Osteoblast (primary cell): ENCODE data around the gene ANXA4. TPM values are rescaled to one million over a fixed set of nuclear protein-coding genes. Genes with fewer than 3 reads are reported as not detected.

Source experiments
- DNase-seq: peaks from one replicate; pipeline ENCODE4 v3.0.0; 2011; ENCODE audit warnings: low spot score, mixed read lengths; ENCODE audit not compliant: insufficient read length; ENCODE audit errors: missing footprints
- H2AFZ ChIP-seq: 2 replicates; pipeline ENCODE4 v1.6.0; 2011; ENCODE audit warnings: mild to moderate bottlenecking, low read length
- H3K27ac ChIP-seq: 2 replicates; pipeline ENCODE4 v1.5.1; 2011; ENCODE audit warnings: mild to moderate bottlenecking, low read depth, low read length, moderate library complexity
- H3K27me3 ChIP-seq: 2 replicates; pipeline ENCODE4 v1.6.0; 2012; ENCODE audit warnings: mild to moderate bottlenecking, control low read depth, inconsistent platforms, low read length, moderate library complexity; ENCODE audit not compliant: insufficient read depth
- H3K36me3 ChIP-seq: 2 replicates; pipeline ENCODE4 v1.5.1; 2011; ENCODE audit warnings: mild to moderate bottlenecking, low read length, control low read depth, moderate library complexity; ENCODE audit not compliant: insufficient read depth
- H3K4me1 ChIP-seq: 2 replicates; pipeline ENCODE4 v1.5.1; 2011; ENCODE audit warnings: mild to moderate bottlenecking, low read length, control low read depth, moderate library complexity; ENCODE audit not compliant: insufficient read depth
- H3K4me2 ChIP-seq: 2 replicates; pipeline ENCODE4 v1.6.0; 2011; ENCODE audit warnings: mild to moderate bottlenecking, low read length; ENCODE audit not compliant: insufficient read depth
- H3K4me3 ChIP-seq: fragments of 200-600 bp; sonication (generic); 3 replicates; pipeline ENCODE4 v1.5.1; 2012; ENCODE audit warnings: mild to moderate bottlenecking, low read length, inconsistent platforms; ENCODE audit not compliant: insufficient read depth
- H3K79me2 ChIP-seq: 2 replicates; pipeline ENCODE4 v1.6.0; 2012; ENCODE audit warnings: mild to moderate bottlenecking, low read length, control low read depth, inconsistent platforms; ENCODE audit not compliant: insufficient read depth
- H3K9me3 ChIP-seq: 2 replicates; pipeline ENCODE4 v1.5.1; 2011; ENCODE audit warnings: low read depth, low read length, control low read depth
- H4K20me1 ChIP-seq: 2 replicates; pipeline ENCODE4 v1.6.0; 2012; ENCODE audit warnings: mild to moderate bottlenecking, low read length, control low read depth; ENCODE audit not compliant: insufficient read depth
- total RNA-seq: library from RNA; depleted of rRNA; stranded (reverse); fragments of >200 nt; gene quantifications from 2 replicates; pipeline ENCODE4 v1.2.3, GENCODE V29; 2012
- TF ChIP-seq, protein P1 (sequence below): IDR thresholded peaks from 2 replicates; pipeline ENCODE4 v1.5.1; 2011; ENCODE audit warnings: mild to moderate bottlenecking, low read depth, low read length, moderate library complexity; ENCODE audit errors: extremely low read depth

Gene ANXA4
- total RNA-seq, 1 donor: 38.4 TPM

DNA sequence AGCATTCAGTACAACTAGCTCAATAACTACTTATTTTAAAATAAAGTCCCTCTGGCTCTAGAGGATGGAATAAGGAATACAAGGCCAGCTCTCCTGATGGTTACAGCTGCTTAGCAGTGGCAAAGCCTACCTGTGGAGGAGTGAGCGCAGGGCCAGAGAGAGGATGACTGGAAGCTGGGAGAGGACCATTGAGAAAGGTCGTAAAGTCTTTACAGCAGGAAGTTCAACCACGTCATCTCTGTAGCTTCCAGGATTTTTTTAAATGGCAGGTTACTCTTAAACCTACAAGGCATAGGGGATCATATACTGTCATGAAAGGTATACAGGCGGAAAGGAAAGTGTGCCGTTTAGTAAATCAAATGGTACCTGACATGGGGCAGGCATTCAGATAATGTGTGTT, 26.3 kb downstream of the ANXA4 start:
- Histone ChIP-seq H3K79me2 (peaks cover 44% of the 10 kb centered on the region), H4K20me1 (no peaks in the 10 kb centered on the region), H3K9me3 (no peaks in the 10 kb centered on the region), H3K4me1 (peaks cover 34% of the 10 kb centered on the region), H2AFZ (no peak overlapping the region), H3K36me3 (no peaks in the 10 kb centered on the region), H3K27me3 (no peaks in the 10 kb centered on the region), H3K4me2 (no peak overlapping the region), H3K4me3 (no peak overlapping the region), H3K27ac (no peak overlapping the region)
- TF ChIP-seq, protein P1, sequence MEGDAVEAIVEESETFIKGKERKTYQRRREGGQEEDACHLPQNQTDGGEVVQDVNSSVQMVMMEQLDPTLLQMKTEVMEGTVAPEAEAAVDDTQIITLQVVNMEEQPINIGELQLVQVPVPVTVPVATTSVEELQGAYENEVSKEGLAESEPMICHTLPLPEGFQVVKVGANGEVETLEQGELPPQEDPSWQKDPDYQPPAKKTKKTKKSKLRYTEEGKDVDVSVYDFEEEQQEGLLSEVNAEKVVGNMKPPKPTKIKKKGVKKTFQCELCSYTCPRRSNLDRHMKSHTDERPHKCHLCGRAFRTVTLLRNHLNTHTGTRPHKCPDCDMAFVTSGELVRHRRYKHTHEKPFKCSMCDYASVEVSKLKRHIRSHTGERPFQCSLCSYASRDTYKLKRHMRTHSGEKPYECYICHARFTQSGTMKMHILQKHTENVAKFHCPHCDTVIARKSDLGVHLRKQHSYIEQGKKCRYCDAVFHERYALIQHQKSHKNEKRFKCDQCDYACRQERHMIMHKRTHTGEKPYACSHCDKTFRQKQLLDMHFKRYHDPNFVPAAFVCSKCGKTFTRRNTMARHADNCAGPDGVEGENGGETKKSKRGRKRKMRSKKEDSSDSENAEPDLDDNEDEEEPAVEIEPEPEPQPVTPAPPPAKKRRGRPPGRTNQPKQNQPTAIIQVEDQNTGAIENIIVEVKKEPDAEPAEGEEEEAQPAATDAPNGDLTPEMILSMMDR: no peak
- no peak for DNase-seq

DNA sequence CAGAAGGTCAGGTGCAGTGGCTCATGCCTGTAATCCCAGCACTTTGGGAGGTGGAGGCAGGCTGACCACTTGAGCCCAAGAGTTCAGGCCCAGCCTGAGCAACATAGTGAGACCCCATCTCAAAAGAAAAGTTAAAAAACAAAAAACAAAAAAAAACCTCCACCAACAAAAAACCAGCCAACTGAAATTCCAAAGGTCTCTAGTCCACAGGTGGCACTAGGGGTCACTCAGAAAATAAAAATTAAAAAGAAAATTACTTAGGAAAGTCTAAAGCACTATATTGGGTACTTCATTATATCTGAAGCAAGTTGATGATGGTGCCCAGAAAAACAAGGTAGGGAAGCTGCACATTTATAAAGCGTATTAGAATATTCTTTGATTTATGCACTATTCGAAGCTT, 26.9 kb downstream of the ANXA4 start:
- Histone ChIP-seq H3K27ac (no peak overlapping the region), H3K79me2 (peaks cover 45% of the 10 kb centered on the region), H3K36me3 (no peaks in the 10 kb centered on the region), H4K20me1 (no peaks in the 10 kb centered on the region), H3K27me3 (no peaks in the 10 kb centered on the region), H2AFZ (no peak overlapping the region), H3K4me1 (peaks cover 36% of the 10 kb centered on the region), H3K4me3 (no peak overlapping the region), H3K4me2 (no peak overlapping the region), H3K9me3 (no peaks in the 10 kb centered on the region)
- TF ChIP-seq, protein P1: no peak
- no peak for DNase-seq

DNA sequence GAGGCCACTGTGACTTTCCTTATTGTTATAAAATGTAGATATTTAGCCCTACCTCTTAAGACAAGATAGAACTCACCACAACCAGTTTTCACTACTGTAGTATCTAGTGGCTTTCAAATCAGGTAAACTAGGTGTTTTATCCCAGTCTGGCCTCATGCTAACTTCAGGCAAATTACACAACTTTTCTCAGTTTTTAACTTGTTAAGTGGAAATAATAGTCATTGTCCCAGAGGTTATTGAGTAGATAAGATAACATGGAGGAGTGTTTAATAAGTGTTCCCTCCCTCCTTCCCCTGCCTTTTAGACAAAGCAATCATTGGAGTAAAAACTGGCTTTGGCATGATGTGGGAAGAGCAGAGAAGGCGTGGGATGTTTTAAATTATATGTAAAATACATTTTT, 27.3 kb downstream of the ANXA4 start:
- no peak overlapping the region for H3K4me3 ChIP-seq
- H3K4me2 ChIP-seq: no peak overlapping the region
- peak overlapping the region; percentile 32 for H3K27ac ChIP-seq
- TF ChIP-seq, protein P1: no peak
- no peaks in the 10 kb centered on the region for H4K20me1 ChIP-seq
- H3K27me3 ChIP-seq: no peaks in the 10 kb centered on the region
- no peaks in the 10 kb centered on the region for H3K9me3 ChIP-seq
- peaks cover 31% of the 10 kb centered on the region for H3K4me1 ChIP-seq
- peaks cover 48% of the 10 kb centered on the region for H3K79me2 ChIP-seq
- DNase-seq: no peak
- no peaks in the 10 kb centered on the region for H3K36me3 ChIP-seq
- no peak overlapping the region for H2AFZ ChIP-seq

DNA sequence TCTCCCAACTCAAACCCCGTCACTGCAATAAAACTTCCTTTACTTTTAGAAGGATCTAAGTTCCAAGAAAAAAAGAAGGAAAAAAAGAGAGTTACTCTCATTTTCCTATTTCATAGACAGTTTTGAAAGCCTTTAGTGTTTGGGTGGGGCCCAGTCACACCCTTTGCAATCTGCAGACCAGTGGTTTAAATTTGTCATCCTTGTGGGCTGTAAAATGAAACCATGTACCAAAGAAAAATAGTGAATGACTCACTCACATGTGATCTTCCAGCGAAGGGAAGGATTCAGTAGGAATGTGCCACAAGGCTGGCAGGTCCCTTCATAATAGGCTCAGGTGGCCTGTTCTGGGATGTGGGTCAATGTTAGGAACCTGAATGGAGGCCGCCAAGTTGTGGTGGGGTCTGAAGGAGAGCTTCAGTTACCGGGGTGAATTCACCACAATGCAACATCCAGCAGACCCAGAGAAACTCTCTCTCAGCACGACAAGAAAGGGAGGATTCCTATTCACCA, 28.3 kb downstream of the ANXA4 start:
- no peaks in the 10 kb centered on the region for H3K27me3 ChIP-seq
- H3K36me3 ChIP-seq: no peaks in the 10 kb centered on the region
- peaks cover 32% of the 10 kb centered on the region for H3K4me1 ChIP-seq
- peaks cover 47% of the 10 kb centered on the region for H3K79me2 ChIP-seq
- H3K4me3 ChIP-seq: no peak overlapping the region
- peak; percentile 74 for DNase-seq
- H3K27ac ChIP-seq: peak overlapping the region; percentile 32
- no peaks in the 10 kb centered on the region for H3K9me3 ChIP-seq
- TF ChIP-seq, protein P1: no peak
- H2AFZ ChIP-seq: no peak overlapping the region
- no peaks in the 10 kb centered on the region for H4K20me1 ChIP-seq
- peak overlapping the region; percentile 59 for H3K4me2 ChIP-seq
